HG03039 (cell line): Measurements from ENCODE around the gene SHCBP1.

ENCODE experiments used
- ATAC-seq: cut with Tn5 transposase; IDR thresholded peaks from one replicate; pipeline ENCODE4 v1.9.1; 2021; ENCODE audit warnings: mild to moderate bottlenecking, moderate library complexity; ENCODE audit not compliant: unreplicated experiment

The SHCBP1 gene

GRCh38 chr16:46618516-46618915 lies 2.7 kb downstream of the SHCBP1 start:
- no peak for ATAC-seq

- ATAC-seq, result no peak
Measured at GRCh38 chr16:46614006-46614405, 7.2 kb downstream of the SHCBP1 start.

GRCh38 chr16:46613352-46613751 lies 7.8 kb downstream of the SHCBP1 start:
- ATAC-seq, result no peak

GRCh38 chr16:46612121-46612520 lies 9.1 kb downstream of the SHCBP1 start:
- ATAC-seq, result peak; percentile 71

- no peak for ATAC-seq
Measured at GRCh38 chr16:46607529-46607928, 13.7 kb downstream of the SHCBP1 start.

GRCh38 chr16:46606231-46606630 lies 14.9 kb downstream of the SHCBP1 start:
- ATAC-seq, result no peak

- no peak for ATAC-seq
Measured at GRCh38 chr16:46591257-46591656, 29.9 kb downstream of the SHCBP1 start.

- no peak for ATAC-seq
Measured at GRCh38 chr16:46586011-46586577, 35.1 kb downstream of the SHCBP1 start.

- ATAC-seq, result no peak
Measured at GRCh38 chr16:46583036-46583435, 38.1 kb downstream of the SHCBP1 start.

- no peak for ATAC-seq
Measured at GRCh38 chr16:46582313-46582712, 38.9 kb downstream of the SHCBP1 start.

GRCh38 chr16:46577988-46578579 lies 43.1 kb downstream of the SHCBP1 start:
- ATAC-seq, result no peak

GRCh38 chr16:46573834-46574159 lies 47.4 kb downstream of the SHCBP1 start:
- no peak for ATAC-seq

GRCh38 chr16:46573008-46573833 lies 48.0 kb downstream of the SHCBP1 start:
- no peak for ATAC-seq

- no peak for ATAC-seq
Measured at GRCh38 chr16:46569231-46569735, 51.9 kb downstream of the SHCBP1 start.

- no peak for ATAC-seq
Measured at GRCh38 chr16:46568472-46569230, 52.5 kb downstream of the SHCBP1 start.

- no peak for ATAC-seq
Measured at GRCh38 chr16:46562979-46563378, 58.2 kb downstream of the SHCBP1 start.

GRCh38 chr16:46558018-46558417 lies 63.2 kb downstream of the SHCBP1 start:
- no peak for ATAC-seq

- no peak for ATAC-seq
Measured at GRCh38 chr16:46555951-46556350, 65.2 kb downstream of the SHCBP1 start.

GRCh38 chr16:46554435-46554834 lies 66.7 kb downstream of the SHCBP1 start:
- peak; percentile 67 for ATAC-seq

GRCh38 chr16:46549477-46549876 lies 71.7 kb downstream of the SHCBP1 start:
- no peak for ATAC-seq
